Activated CD4-positive, CD25-positive, alpha-beta regulatory T cell treated with anti-CD3 and anti-CD28 coated beads, Interleukin-2, amount 50 U/mL, for 72 hours (primary cell): ENCODE measurements around the gene PRDM16.

Source experiments
- DNase-seq: peaks from one replicate; pipeline ENCODE4 v3.0.0; 2021

PRDM16 gene

DNA sequence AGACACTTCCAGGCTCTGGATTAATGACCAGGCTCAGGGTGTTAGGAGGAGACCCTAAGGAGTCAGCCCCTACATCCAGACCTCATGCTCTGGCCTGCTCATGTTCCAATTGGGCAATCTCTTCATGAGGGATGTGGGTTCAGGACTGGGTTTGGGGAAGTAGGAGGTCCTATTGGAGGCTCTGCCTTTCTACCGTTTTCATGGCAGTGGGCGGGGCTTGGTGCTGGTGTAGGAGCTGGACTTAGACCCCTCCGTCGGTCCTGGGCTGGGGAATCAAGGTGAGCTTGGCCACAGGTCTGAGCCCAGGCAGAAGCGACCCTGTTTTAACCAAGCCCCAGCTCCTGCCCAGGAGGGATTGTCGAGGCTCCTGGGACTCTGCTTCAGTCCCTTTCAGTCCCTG, 123.4 kb downstream of the PRDM16 start:
- DNase-seq: no peak

GRCh38 chr1:3192825-3193224, 123.8 kb downstream of the PRDM16 start:
- no peak for DNase-seq

- no peak for DNase-seq
These were observed 124.8 kb downstream of the PRDM16 start for GRCh38 chr1:3193811-3194210.

DNA sequence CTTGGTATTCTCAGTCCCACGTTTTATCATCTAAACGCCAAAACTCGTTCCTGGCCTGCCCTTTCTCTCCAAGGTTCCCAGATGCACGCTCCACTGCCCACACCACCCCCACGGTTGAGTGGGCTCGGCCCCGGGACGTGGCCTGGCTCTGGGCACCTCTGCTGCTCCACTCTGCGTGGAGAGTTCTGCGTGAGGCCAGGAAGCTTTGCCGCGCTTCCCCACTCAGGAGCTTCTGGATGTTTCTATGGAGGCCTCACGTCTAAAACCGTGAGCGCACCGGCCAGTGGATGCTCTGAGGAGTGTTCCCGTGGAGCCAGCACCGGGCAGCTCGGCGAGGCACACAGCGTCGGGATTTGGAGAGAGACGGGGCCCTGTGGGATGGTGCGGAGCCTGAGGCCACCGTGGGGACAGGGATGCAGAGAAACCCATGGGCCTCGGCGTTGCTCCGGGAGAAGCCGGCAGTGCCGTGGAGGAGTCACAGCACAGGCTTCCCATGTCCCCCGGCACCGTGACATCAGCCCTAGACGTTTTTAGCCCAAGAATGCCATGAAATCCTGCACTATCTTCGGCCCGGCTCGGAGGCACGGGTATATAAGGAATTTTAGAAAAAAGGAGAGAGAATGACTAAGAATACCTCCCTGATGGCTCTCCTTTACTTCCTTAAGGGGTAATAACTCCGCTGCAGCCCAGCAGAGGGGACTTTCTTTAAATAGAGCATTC, 125.9 kb downstream of the PRDM16 start:
- DNase-seq: no peak

GRCh38 chr1:3195480-3195815, 126.4 kb downstream of the PRDM16 start:
- DNase-seq: no peak

GRCh38 chr1:3195966-3196515, 127.0 kb downstream of the PRDM16 start:
- no peak for DNase-seq

GRCh38 chr1:3196577-3197245, 127.7 kb downstream of the PRDM16 start:
- no peak for DNase-seq

DNA sequence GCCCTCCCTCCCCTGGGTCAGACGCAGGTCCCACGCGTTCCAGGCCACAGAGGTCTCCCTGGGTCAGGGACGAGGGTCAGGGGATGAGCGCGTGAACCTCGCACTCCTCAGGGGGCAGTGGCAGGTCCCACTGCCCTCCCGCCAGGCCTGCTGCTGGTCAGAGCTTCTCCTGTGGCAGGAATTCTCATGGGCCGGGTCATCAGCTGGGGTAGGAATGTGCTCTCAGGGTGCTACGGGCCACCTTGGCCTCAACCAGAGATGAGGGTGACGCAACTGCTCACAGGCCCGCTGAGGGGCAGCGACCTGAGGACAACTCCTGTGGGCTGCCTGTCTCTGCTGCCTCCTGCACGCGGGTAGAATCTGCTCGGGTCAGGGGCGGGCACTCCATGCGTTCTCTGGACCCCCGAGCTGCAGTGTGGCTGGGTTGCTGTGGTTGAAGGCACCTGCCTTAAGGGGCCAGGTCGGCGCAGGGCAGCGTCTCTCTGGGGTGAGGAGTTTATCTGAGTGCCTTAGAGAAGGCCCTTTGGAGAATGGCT, 128.8 kb downstream of the PRDM16 start:
- no peak for DNase-seq

DNA sequence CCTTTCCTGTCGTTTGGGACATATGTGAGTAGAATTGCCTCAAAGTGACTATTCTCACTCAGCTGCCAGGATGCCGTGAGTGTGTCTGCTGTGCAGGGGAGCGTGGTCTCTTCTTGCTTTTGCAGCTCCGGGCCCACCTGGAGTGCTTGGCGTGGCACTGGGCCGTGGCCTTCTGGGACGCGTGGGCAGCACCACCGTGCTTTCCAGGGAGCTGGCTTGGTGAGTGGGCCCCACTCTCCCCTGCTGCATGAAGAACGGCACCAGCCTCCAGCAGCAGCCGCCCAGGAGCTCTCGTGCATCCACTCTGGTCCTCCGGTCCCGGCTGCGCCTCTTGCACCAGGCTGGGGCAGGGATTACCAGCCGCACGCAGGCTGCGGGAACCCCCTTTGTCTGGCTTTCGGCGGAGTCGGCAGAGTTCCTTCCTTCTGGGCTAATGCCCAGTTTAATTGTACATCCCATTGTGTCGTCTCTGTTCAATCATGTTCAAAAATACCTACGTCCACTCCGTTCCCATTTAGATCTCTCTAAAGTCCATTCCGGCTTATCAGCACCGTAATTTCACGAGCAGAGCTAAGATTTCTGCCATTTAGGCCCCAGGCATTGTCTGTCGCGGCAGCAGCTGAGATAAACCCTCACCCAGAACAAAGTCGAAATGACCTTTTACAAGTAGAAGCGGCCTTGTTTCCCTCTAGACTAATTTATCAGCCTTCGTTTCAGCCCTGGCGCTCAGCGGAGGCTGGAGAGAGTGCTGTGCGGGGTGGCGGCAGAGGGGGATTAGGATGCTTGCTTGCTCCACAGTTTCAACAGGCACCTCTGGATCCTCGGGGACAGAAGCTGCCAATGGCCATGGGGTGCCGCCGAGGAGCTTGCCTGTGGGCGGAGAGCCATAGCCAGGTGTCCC, 129.6 kb downstream of the PRDM16 start:
- DNase-seq: no peak

GRCh38 chr1:3204725-3205124, 135.7 kb downstream of the PRDM16 start:
- no peak for DNase-seq

GRCh38 chr1:3205815-3206214, 136.8 kb downstream of the PRDM16 start:
- DNase-seq: no peak

GRCh38 chr1:3206696-3207095, 137.7 kb downstream of the PRDM16 start:
- no peak for DNase-seq

GRCh38 chr1:3207217-3207848, 138.3 kb downstream of the PRDM16 start:
- no peak for DNase-seq

- no peak for DNase-seq
These were observed 139.8 kb downstream of the PRDM16 start for GRCh38 chr1:3208819-3209200.

DNA sequence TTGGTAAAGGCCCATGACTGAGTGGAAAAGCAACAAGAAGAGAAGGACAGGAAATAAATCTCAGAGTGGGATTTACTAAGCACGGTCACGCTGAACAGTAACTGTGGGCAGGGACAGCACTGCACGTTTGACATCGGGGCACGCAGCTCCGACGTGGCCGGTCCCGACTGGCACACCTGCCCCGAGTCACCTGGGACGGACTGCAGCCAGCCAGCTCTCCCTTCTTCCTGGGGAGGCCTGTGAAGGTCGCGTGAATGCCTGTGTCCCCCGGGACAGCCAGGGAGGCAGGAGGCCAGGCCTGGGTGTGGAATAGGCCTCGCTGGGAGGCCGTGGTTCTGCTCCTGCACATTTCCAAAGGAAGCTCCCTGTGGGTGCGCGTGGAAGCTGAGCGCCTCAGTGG, 140.2 kb downstream of the PRDM16 start:
- DNase-seq: no peak

DNA sequence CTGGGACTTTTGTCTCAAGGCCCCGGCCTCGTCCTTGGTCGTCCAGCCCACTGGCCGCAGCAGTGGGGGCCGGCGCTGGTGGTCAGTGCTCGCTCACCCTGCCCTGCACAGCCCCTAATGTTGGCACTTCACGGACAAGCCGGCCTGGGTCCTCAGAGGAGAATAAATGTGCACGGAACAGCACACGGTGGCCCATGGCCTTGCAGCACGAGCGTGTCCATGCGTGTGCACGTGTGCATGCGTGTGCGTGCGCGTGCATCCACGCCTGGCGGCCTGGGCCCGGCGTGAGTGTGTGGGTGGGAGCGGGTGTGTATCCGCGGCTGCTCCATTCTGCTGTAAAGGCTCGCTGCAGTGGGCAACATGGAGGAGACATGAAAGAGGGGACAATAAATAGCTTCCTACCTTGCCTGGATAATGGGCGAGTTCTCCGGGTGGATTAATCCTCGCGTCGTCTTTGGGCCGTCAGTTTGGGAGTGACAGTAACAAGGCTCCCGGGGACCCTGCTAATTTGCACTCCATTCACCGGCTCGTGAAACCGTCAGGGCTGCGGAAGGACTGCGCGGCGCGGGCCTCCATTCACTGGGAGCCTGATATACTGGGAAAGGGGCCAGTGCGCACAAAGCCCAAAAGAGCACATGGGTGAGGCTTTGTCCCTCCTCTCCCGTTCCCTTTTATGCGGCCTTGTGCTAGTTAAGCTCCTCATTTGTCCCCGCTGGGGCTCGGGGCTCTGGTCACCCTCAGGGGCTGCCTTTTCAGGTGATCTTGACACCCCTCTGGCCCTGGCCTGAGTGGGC, 142.8 kb downstream of the PRDM16 start:
- no peak for DNase-seq

GRCh38 chr1:3212453-3213355, 143.7 kb downstream of the PRDM16 start:
- no peak for DNase-seq

- DNase-seq: no peak
These were observed 144.7 kb downstream of the PRDM16 start for GRCh38 chr1:3213730-3214129.

- no peak for DNase-seq
These were observed 146.4 kb downstream of the PRDM16 start for GRCh38 chr1:3215198-3216014.

DNA sequence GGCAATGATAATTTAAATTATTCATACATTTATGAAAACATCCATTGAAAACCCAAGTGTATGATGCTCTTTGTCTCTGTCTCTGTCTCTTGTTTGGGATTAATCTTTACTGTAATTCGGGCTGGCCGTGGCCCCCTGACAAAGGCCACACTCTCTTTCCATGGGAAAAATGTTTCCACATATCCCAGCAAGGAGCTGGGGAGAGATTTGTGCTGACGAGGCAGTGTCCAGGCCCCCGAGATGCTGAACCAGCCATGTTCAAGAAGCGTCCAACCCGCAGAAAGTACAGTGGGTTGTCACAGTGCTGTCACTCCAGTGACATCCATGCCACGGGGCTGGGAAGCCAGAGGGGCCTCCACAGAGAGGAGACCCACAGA, 147.0 kb downstream of the PRDM16 start:
- DNase-seq: no peak
